A549 (cell line): ENCODE measurements around the gene TMEM39B. TPM values are rescaled to one million over a fixed set of nuclear protein-coding genes. Genes with fewer than 3 reads are reported as not detected.

ENCODE experiments used
- ATAC-seq, 2 experiments: fragments of 200-7000 bp in 1 of 2; fragments of >200 bp in 1 of 2; cut with Nextera tagmentation in 1 of 2; cut with Tn5 transposase in 1 of 2; 3 replicates each; pipeline versions ENCODE4 v1.8.0 to v1.9.1; 2018 to 2020; ENCODE audit warnings: mild to moderate bottlenecking in 1 of 2, moderate library complexity in 1 of 2
- CTCF ChIA-PET: fragments of 300-600 bp; sonication (Branson Sonifier 250); formaldehyde crosslinking; extraction: SDS; loops from one replicate; lab custom pipeline; 2021; ENCODE audit warnings: antibody characterized with exemption, inconsistent platforms; lab: Yijun Ruan, JAX
- POLR2A ChIA-PET: fragments of 350-600 bp; formaldehyde crosslinking; extraction: SDS; loops from one replicate; lab custom pipeline; 2021; ENCODE audit warnings: antibody characterized with exemption, inconsistent platforms; lab: Yijun Ruan, JAX
- DNase-seq, 2 experiments: peaks; one replicate each; pipeline versions ENCODE4 v3.0.0 to v3.0.0-alpha.2; 2011 to 2016; ENCODE audit warnings: low read depth in 1 of 2, low spot score in 1 of 2
- FAIRE-seq: peaks from 2 replicates; lab custom pipeline; 2011; peaks lifted over from hg19 to GRCh38; lab: Jason Lieb, UNC
- H3K27ac ChIP-seq, 2 experiments: fragments of >200 bp; sonication (Bioruptor Twin); formaldehyde crosslinking; 3 replicates each; pipeline ENCODE4 v1.5.1; 2016 to 2017
- H3K4me1 ChIP-seq: fragments of >200 bp; sonication (Bioruptor Twin); formaldehyde crosslinking; 3 replicates; pipeline ENCODE4 v1.6.1; 2016
- H3K4me2 ChIP-seq: fragments of >200 bp; sonication (Bioruptor Twin); formaldehyde crosslinking; 3 replicates; pipeline ENCODE4 v1.6.1; 2016
- H3K4me3 ChIP-seq: fragments of >200 bp; sonication (Bioruptor Twin); formaldehyde crosslinking; 3 replicates; pipeline ENCODE4 v1.5.1; 2016
- H3K9me3 ChIP-seq: fragments of >200 bp; sonication (Bioruptor Twin); formaldehyde crosslinking; 3 replicates; pipeline ENCODE4 v1.6.1; 2016
- BCL3 ChIP-seq: fragments of >200 bp; sonication (Bioruptor Twin); formaldehyde crosslinking; IDR thresholded peaks from 3 replicates; pipeline ENCODE4 v1.6.1; 2016
- BHLHE40 ChIP-seq: IDR thresholded peaks from 2 replicates; pipeline ENCODE4 v1.6.1; 2012; ENCODE audit warnings: low read depth, low read length, inconsistent platforms
- EP300 ChIP-seq, 2 experiments: fragments of >200 bp; sonication (Bioruptor Twin); formaldehyde crosslinking; IDR thresholded peaks; 2 replicates in 1 of 2; 3 replicates in 1 of 2; pipeline ENCODE4 v1.6.1; 2016 to 2017
- FOSB ChIP-seq: fragments of 250-450 bp; sonication (Bioruptor Pico); IDR thresholded peaks from 2 replicates; pipeline ENCODE4 v1.5.0; 2020; ENCODE audit warnings: mild to moderate bottlenecking, moderate library complexity
- GATA3 ChIP-seq: IDR thresholded peaks from 2 replicates; pipeline ENCODE4 v1.6.1; 2012; ENCODE audit warnings: borderline replicate concordance
- HES2 ChIP-seq: fragments of >200 bp; sonication (Bioruptor Twin); formaldehyde crosslinking; IDR thresholded peaks from 2 replicates; pipeline ENCODE4 v1.6.1; 2016
- HMGXB4 ChIP-seq: fragments of 250-450 bp; sonication (Bioruptor Pico); IDR thresholded peaks from 2 replicates; pipeline ENCODE4 v1.5.0; 2021; ENCODE audit warnings: mild to moderate bottlenecking, moderate library complexity, borderline replicate concordance
- HOXA7 ChIP-seq: fragments of 250-450 bp; sonication (Bioruptor Pico); IDR thresholded peaks from 2 replicates; pipeline ENCODE4 v1.5.0; 2020; ENCODE audit warnings: mild to moderate bottlenecking, moderate library complexity
- JUN ChIP-seq, 2 experiments: fragments of >200 bp; sonication (Bioruptor Twin); formaldehyde crosslinking; IDR thresholded peaks; 2 replicates in 1 of 2; 3 replicates in 1 of 2; pipeline ENCODE4 v1.6.1; 2016 to 2017
- KDM5A ChIP-seq: fragments of 200-600 bp; sonication (generic); IDR thresholded peaks from 2 replicates; pipeline ENCODE4 v1.6.1; 2016; ENCODE audit warnings: antibody characterized with exemption, mild to moderate bottlenecking
- NR3C1 ChIP-seq: fragments of >200 bp; sonication (Bioruptor Twin); formaldehyde crosslinking; IDR thresholded peaks from 3 replicates; pipeline ENCODE4 v1.6.1; 2017
- PBX3 ChIP-seq: IDR thresholded peaks from 2 replicates; pipeline ENCODE4 v1.6.1; 2012
- POLR2A ChIP-seq: IDR thresholded peaks from 2 replicates; pipeline ENCODE4 v1.6.1; 2012; ENCODE audit warnings: mild to moderate bottlenecking, low read length
- POLR2AphosphoS2 ChIP-seq: conservative IDR thresholded peaks from 2 replicates; pipeline ENCODE4 v1.6.1; 2012; ENCODE audit warnings: low read length, improper control_type of control experiment, inconsistent platforms
- TP53 ChIP-seq: fragments of 250-450 bp; sonication (Bioruptor Pico); IDR thresholded peaks from 2 replicates; pipeline ENCODE4 v1.5.0; 2021; ENCODE audit warnings: mild to moderate bottlenecking, moderate library complexity
- USF2 ChIP-seq: fragments of 450-650 bp; IDR thresholded peaks from 2 replicates; pipeline ENCODE4 v1.6.1; 2014; ENCODE audit warnings: antibody characterized with exemption
- ZC3H11A ChIP-seq: fragments of 450-650 bp; IDR thresholded peaks from 2 replicates; pipeline ENCODE4 v1.6.1; 2014; ENCODE audit warnings: antibody characterized with exemption, mild to moderate bottlenecking
- ZFP36 ChIP-seq: fragments of 450-650 bp; IDR thresholded peaks from 2 replicates; pipeline ENCODE4 v1.6.1; 2014; ENCODE audit warnings: borderline replicate concordance; ENCODE audit not compliant: partially characterized antibody
- WGBS: methylation state at CpG from one replicate; pipeline ENCODE4 v1.1.6; 2017; ENCODE audit errors: missing lambda C conversion rate; 5-methylcytosine and 5-hydroxymethylcytosine counted together
- polyA plus RNA-seq, 4 experiments: library from polyadenylated mRNA; depleted of rRNA in 3 of 4; stranded (reverse); fragments of >200 nt; fragmentation: RNase III in 1 of 4; extraction: RNeasy Plus Mini Kit Qiagen cat#74134 plus additional on column Dnase treatment in 1 of 4; gene quantifications; 2 replicates in 3 of 4; 3 replicates in 1 of 4; pipeline ENCODE4 v1.2.3, GENCODE V29; 2011 to 2017
- TF ChIP-seq, protein P1 (sequence below): IDR thresholded peaks from 2 replicates; pipeline ENCODE4 v1.6.1; 2012; ENCODE audit warnings: low read depth, borderline replicate concordance

TMEM39B gene
- polyA plus RNA-seq, 2 of the 4 experiments (the other 2 are of a cell fraction) = 8.5 to 10.8 TPM

DNA sequence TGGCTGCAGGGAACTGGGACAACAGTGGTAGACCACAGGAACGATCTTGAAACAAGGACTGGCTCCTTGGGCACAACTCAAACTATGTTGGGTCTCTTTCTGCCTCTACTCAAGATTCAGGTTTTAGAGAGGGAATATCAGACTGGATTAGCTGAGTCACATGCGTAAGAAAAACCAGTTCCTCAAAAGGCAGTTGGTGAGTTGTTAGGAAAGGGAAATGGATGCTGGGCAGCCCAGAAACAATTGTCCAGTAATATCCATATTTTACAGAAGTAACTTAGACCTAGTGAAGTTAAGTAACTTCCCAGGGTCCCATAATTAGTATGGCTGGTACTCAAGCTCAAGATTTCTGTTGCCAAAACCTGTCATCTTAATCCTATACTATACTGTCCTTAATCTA, 27.0 kb upstream of the TMEM39B start:
- Histone ChIP-seq H3K27ac (no peak overlapping the region), H3K4me2 (no peak overlapping the region), H3K4me3 (no peak overlapping the region), H3K9me3 (no peaks in the 10 kb centered on the region), H3K4me1 (no peaks in the 10 kb centered on the region)
- POLR2A ChIA-PET = no interaction called here
- FAIRE-seq (no peak), ATAC-seq (no peak), DNase-seq (no peak)
- 91% methylated on average over 2 of the region's 2 CpGs for WGBS
- CTCF ChIA-PET = interaction anchor here (0.6 kb wide), 2 partner anchors 31 to 63 kb away, joined by 3 read pairs; no protein-coding TSS in a partner anchor
- TF ChIP-seq BHLHE40 (no peak), NR3C1 (no peak), POLR2A (no peak), ZFP36 (no peak), POLR2AphosphoS2 (no peak), TP53 (CRISPR knock-in tag) (no peak), EP300 (IDR thresholded peaks at IDR 0.05) (no peak), HMGXB4 (no peak), FOSB (CRISPR knock-in tag) (no peak), BCL3 (no peak)

DNA sequence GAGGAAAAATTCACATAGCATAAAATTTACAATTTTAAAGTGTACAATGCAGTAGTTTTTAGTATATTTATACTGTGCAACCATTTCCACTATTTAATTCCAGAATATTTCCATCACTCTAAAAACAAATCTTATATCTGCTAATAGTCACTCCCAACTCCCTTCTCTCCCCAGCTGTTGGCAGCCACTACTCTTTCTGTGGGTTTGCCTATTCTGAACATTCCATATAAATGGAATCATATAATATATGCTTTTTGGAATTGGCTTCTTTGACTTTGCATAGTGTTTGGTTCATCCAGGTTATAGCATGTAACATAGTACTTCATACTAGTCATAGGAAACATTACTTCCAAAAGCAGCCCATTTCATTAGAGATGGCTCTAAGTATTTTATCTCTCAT, 25.0 kb upstream of the TMEM39B start:
- H3K27ac ChIP-seq = no peak overlapping the region
- POLR2A ChIA-PET = no interaction called here
- H3K4me1 ChIP-seq = no peaks in the 10 kb centered on the region
- ATAC-seq (no peak), FAIRE-seq (no peak), DNase-seq (no peak)
- no peak for TF ChIP-seq USF2
- no peak for TF ChIP-seq ZFP36
- no peak for TF ChIP-seq KDM5A
- no peak for TF ChIP-seq GATA3
- TF ChIP-seq, protein P1, sequence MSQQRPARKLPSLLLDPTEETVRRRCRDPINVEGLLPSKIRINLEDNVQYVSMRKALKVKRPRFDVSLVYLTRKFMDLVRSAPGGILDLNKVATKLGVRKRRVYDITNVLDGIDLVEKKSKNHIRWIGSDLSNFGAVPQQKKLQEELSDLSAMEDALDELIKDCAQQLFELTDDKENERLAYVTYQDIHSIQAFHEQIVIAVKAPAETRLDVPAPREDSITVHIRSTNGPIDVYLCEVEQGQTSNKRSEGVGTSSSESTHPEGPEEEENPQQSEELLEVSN = no peak
- TF ChIP-seq BCL3 = no peak
- no peak for TF ChIP-seq JUN (IDR thresholded peaks at IDR 0.05)
- no peak for TF ChIP-seq HOXA7 (CRISPR knock-in tag)
- no peak for TF ChIP-seq HES2
- TF ChIP-seq PBX3 = no peak
- TF ChIP-seq ZC3H11A = no peak
- no peaks in the 10 kb centered on the region for H3K9me3 ChIP-seq
- H3K4me2 ChIP-seq = no peak overlapping the region
- H3K4me3 ChIP-seq = no peak overlapping the region
- CTCF ChIA-PET = interaction anchor here (1.1 kb wide), 1 partner anchor 11 kb away, joined by 4 read pairs; no protein-coding TSS in a partner anchor
